Adipocyte (in vitro differentiated cells): ENCODE results near the gene SLC6A17.

Source experiments
- DNase-seq: peaks from one replicate; pipeline ENCODE4 v3.0.0-alpha.2; 2015; ENCODE audit warnings: low read depth
- H3K27me3 ChIP-seq: replicated peaks from 2 replicates; pipeline ENCODE4 v1.7.0; 2013; ENCODE audit warnings: mild to moderate bottlenecking, low read length, moderate library complexity; ENCODE audit not compliant: control insufficient read depth, insufficient read depth
- H3K36me3 ChIP-seq: 2 replicates; pipeline ENCODE4 v1.7.0; 2013; ENCODE audit warnings: low read length, mild to moderate bottlenecking, moderate library complexity; ENCODE audit not compliant: control insufficient read depth, insufficient read depth, severe bottlenecking
- H3K4me1 ChIP-seq: 2 replicates; pipeline ENCODE4 v1.7.0; 2013; ENCODE audit warnings: mild to moderate bottlenecking, low read length, moderate library complexity; ENCODE audit not compliant: control insufficient read depth, insufficient read depth
- H3K4me3 ChIP-seq: 2 replicates; pipeline ENCODE4 v1.7.0; 2013; ENCODE audit warnings: mild to moderate bottlenecking, low read length, moderate library complexity
- H3K9ac ChIP-seq: 2 replicates; pipeline ENCODE4 v1.7.0; 2013; ENCODE audit warnings: mild to moderate bottlenecking, low read length, moderate library complexity
- H3K9me3 ChIP-seq: 2 replicates; pipeline ENCODE4 v1.7.0; 2013; ENCODE audit warnings: mild to moderate bottlenecking, low read length, moderate library complexity; ENCODE audit not compliant: control insufficient read depth

SLC6A17 gene

GRCh38 chr1:110239441-110240430, 89.4 kb downstream of the SLC6A17 start:
- H3K4me3 ChIP-seq = no peak overlapping the region

GRCh38 chr1:110240476-110241210, 90.3 kb downstream of the SLC6A17 start:
- peaks cover 9% of the 10 kb centered on the region for H3K4me1 ChIP-seq
- no peak overlapping the region for H3K4me3 ChIP-seq
- no peaks in the 10 kb centered on the region for H3K9me3 ChIP-seq
- no peaks in the 10 kb centered on the region for H3K36me3 ChIP-seq
- H3K27me3 ChIP-seq = no peaks in the 10 kb centered on the region
- no peak overlapping the region for H3K9ac ChIP-seq
- no peak for DNase-seq

More at GRCh38 chr1:110239441-110240430, 89.4 kb downstream of the SLC6A17 start:
- Histone ChIP-seq H3K9ac (no peak overlapping the region), H3K36me3 (no peaks in the 10 kb centered on the region), H3K27me3 (no peaks in the 10 kb centered on the region), H3K9me3 (no peaks in the 10 kb centered on the region), H3K4me1 (peaks cover 17% of the 10 kb centered on the region)
- no peak for DNase-seq

- H3K9ac ChIP-seq = no peak overlapping the region
- no peak overlapping the region for H3K4me3 ChIP-seq
- H3K36me3 ChIP-seq = no peaks in the 10 kb centered on the region
- no peaks in the 10 kb centered on the region for H3K27me3 ChIP-seq
- H3K4me1 ChIP-seq = peaks cover 8% of the 10 kb centered on the region
- no peak for DNase-seq
- H3K9me3 ChIP-seq = no peaks in the 10 kb centered on the region
These were observed 91.2 kb downstream of the SLC6A17 start for GRCh38 chr1:110241516-110241915.

GRCh38 chr1:110242062-110242461, 91.8 kb downstream of the SLC6A17 start:
- Histone ChIP-seq H3K27me3 (no peaks in the 10 kb centered on the region), H3K4me3 (no peak overlapping the region), H3K9ac (no peak overlapping the region), H3K4me1 (peaks cover 8% of the 10 kb centered on the region), H3K36me3 (no peaks in the 10 kb centered on the region), H3K9me3 (no peaks in the 10 kb centered on the region)
- DNase-seq = no peak

GRCh38 chr1:110242731-110243130, 92.4 kb downstream of the SLC6A17 start:
- DNase-seq = no peak
- Histone ChIP-seq H3K9ac (no peak overlapping the region), H3K27me3 (no peaks in the 10 kb centered on the region)

GRCh38 chr1:110243146-110243545, 92.9 kb downstream of the SLC6A17 start:
- Histone ChIP-seq H3K9ac (no peak overlapping the region), H3K27me3 (no peaks in the 10 kb centered on the region), H3K9me3 (no peaks in the 10 kb centered on the region), H3K4me3 (no peak overlapping the region), H3K36me3 (no peaks in the 10 kb centered on the region), H3K4me1 (peaks cover 8% of the 10 kb centered on the region)
- DNase-seq = no peak

More at GRCh38 chr1:110242731-110243130, 92.4 kb downstream of the SLC6A17 start:
- H3K9me3 ChIP-seq = no peaks in the 10 kb centered on the region
- H3K4me1 ChIP-seq = peaks cover 8% of the 10 kb centered on the region
- no peak overlapping the region for H3K4me3 ChIP-seq
- no peaks in the 10 kb centered on the region for H3K36me3 ChIP-seq

- Histone ChIP-seq H3K4me3 (no peak overlapping the region), H3K4me1 (peaks cover 8% of the 10 kb centered on the region), H3K9me3 (no peaks in the 10 kb centered on the region), H3K27me3 (no peaks in the 10 kb centered on the region), H3K9ac (no peak overlapping the region), H3K36me3 (no peaks in the 10 kb centered on the region)
- DNase-seq = no peak
These were observed 93.3 kb downstream of the SLC6A17 start for GRCh38 chr1:110243574-110243973.

GRCh38 chr1:110245876-110246620, 95.8 kb downstream of the SLC6A17 start:
- H3K36me3 ChIP-seq = no peaks in the 10 kb centered on the region
- H3K4me3 ChIP-seq = no peak overlapping the region
- no peaks in the 10 kb centered on the region for H3K27me3 ChIP-seq
- H3K4me1 ChIP-seq = no peaks in the 10 kb centered on the region
- no peak for DNase-seq
- H3K9me3 ChIP-seq = no peaks in the 10 kb centered on the region
- H3K9ac ChIP-seq = no peak overlapping the region

- no peak overlapping the region for H3K9ac ChIP-seq
- H3K27me3 ChIP-seq = no peaks in the 10 kb centered on the region
- H3K4me1 ChIP-seq = no peaks in the 10 kb centered on the region
- H3K36me3 ChIP-seq = no peaks in the 10 kb centered on the region
- H3K4me3 ChIP-seq = no peak overlapping the region
- no peaks in the 10 kb centered on the region for H3K9me3 ChIP-seq
- no peak for DNase-seq
These were observed 98.5 kb downstream of the SLC6A17 start for GRCh38 chr1:110248746-110249145.

GRCh38 chr1:110249256-110249655, 99.0 kb downstream of the SLC6A17 start:
- Histone ChIP-seq H3K4me1 (no peaks in the 10 kb centered on the region), H3K27me3 (no peaks in the 10 kb centered on the region), H3K36me3 (no peaks in the 10 kb centered on the region), H3K4me3 (no peak overlapping the region), H3K9ac (no peak overlapping the region), H3K9me3 (no peaks in the 10 kb centered on the region)
- DNase-seq = no peak

GRCh38 chr1:110250008-110250407, 99.7 kb downstream of the SLC6A17 start:
- H3K9me3 ChIP-seq = no peaks in the 10 kb centered on the region
- H3K36me3 ChIP-seq = no peaks in the 10 kb centered on the region
- no peak overlapping the region for H3K9ac ChIP-seq
- DNase-seq = no peak
- H3K4me1 ChIP-seq = no peaks in the 10 kb centered on the region
- no peak overlapping the region for H3K4me3 ChIP-seq
- H3K27me3 ChIP-seq = peaks cover 6% of the 10 kb centered on the region
